Stimulated activated naive B cell treated with anti-CD40 and anti-IgM and Interleukin-4, amounts not matched to agents 10 μg/mL and 1 μg/mL and 100 μg/mL, for 72 hours (primary cell): ENCODE data around the gene COMMD1.
"Not testable (repeated sequence)": the region's sequence is repeated elsewhere in the genome, so short reads cannot be mapped to it uniquely, and the experiment has no call there.

Experiments
- ATAC-seq, 2 donors: fragments of 150-1000 bp; cut with Tn5 transposase; replicated peaks; 2 replicates each; pipeline ENCODE4 v1.10.0; 2021; ENCODE audit warnings: moderate library complexity in 1 of 2
- DNase-seq: peaks from one replicate; pipeline ENCODE4 v3.0.0; 2021
- H3K27ac Mint-ChIP-seq: one replicate; pipeline ENCODE4 v1.8.0; 2022; ENCODE audit warnings: mild to moderate bottlenecking, mixed read lengths
- H3K27me3 Mint-ChIP-seq, 2 donors: one replicate each; pipeline ENCODE4 v1.8.0; 2022; ENCODE audit warnings: mixed read lengths in 2 of 2
- H3K36me3 Mint-ChIP-seq, 2 donors: one replicate each; pipeline ENCODE4 v1.8.0; 2022; ENCODE audit warnings: mixed read lengths in 2 of 2, mild to moderate bottlenecking in 1 of 2
- H3K4me1 Mint-ChIP-seq, 2 donors: one replicate each; pipeline ENCODE4 v1.8.0; 2022; ENCODE audit warnings: mixed read lengths in 2 of 2, mild to moderate bottlenecking in 1 of 2
- H3K4me3 Mint-ChIP-seq, 2 donors: one replicate each; pipeline ENCODE4 v1.8.0; 2022; ENCODE audit warnings: mild to moderate bottlenecking in 2 of 2, mixed read lengths in 2 of 2, moderate library complexity in 1 of 2
- H3K9me3 Mint-ChIP-seq, 2 donors: one replicate each; pipeline ENCODE4 v1.8.0; 2022; ENCODE audit warnings: mixed read lengths in 2 of 2, mild to moderate bottlenecking in 1 of 2

COMMD1 gene

DNA sequence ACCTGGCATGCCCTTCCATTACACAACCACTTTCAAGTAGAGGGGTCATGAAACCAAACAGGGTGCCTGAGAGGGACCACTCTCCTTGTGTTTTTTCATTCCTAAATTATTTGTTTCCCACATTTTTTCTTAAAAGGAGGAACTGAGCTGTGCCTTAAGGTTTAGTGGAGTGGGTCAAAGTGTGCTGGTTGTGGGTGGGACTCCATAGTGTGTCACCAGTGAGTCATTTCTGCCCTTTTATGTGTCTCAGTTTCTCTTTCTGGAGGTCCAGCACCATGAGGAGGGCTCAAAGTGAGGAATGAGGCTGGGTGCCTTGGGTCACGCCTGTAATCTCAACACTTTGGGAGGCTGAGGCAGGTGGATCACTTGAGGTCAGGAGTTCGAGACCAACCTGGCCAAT is 37.8 kb downstream of the COMMD1 start:
- peaks cover 3 to 14% of the 10 kb centered on the region in 2 donors for H3K4me1 Mint-ChIP-seq
- ATAC-seq (peak; percentile 58 to 74), DNase-seq (no peak)
- no peak overlapping the region for H3K4me3 Mint-ChIP-seq
- no peaks in the 10 kb centered on the region for H3K9me3 Mint-ChIP-seq
- H3K27ac Mint-ChIP-seq: peak overlapping the region; percentile 37
- H3K27me3 Mint-ChIP-seq: no peaks in the 10 kb centered on the region
- peaks cover 6 to 14% of the 10 kb centered on the region in 2 donors for H3K36me3 Mint-ChIP-seq

DNA sequence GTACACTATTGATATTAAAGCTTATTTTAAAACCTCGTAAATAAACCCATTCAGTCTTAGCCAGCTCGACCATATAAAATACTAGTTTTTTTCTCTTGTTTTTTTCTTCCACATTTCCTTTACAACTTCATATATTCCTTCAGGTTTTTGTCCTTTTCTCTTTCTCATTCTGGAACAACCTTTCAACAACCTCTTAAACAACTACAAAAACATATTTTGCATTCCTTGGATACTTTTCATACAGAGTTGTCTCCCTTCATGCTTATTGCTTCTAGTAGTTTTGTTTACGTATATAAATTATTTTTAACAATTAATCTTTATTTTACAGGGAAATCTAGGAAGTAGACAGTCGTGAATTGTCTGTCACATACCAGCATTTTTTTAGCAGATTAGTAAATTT is 41.2 kb downstream of the COMMD1 start:
- Mint-ChIP-seq H3K36me3 (peaks cover 22 to 27% of the 10 kb centered on the region in 2 donors), H3K27ac (no peak overlapping the region), H3K27me3 (no peaks in the 10 kb centered on the region), H3K9me3 (no peaks in the 10 kb centered on the region), H3K4me1 (peaks cover 5 to 33% of the 10 kb centered on the region in 2 donors), H3K4me3 (no peak overlapping the region)
- ATAC-seq: no peak
- no peak for DNase-seq

GRCh38 chr2:61948661-61949457 is 43.4 kb downstream of the COMMD1 start:
- peaks cover 2 to 26% of the 10 kb centered on the region in 2 donors for H3K4me1 Mint-ChIP-seq
- H3K36me3 Mint-ChIP-seq: peaks cover 29 to 32% of the 10 kb centered on the region in 2 donors
- H3K9me3 Mint-ChIP-seq: peaks cover 0 to 2% of the 10 kb centered on the region in 2 donors
- no peak for DNase-seq
- no peak overlapping the region for H3K4me3 Mint-ChIP-seq
- no peak for ATAC-seq
- H3K27me3 Mint-ChIP-seq: no peaks in the 10 kb centered on the region
- no peak overlapping the region for H3K27ac Mint-ChIP-seq

- Mint-ChIP-seq H3K36me3 (peaks cover 29 to 32% of the 10 kb centered on the region in 2 donors), H3K9me3 (peaks cover 0 to 2% of the 10 kb centered on the region in 2 donors), H3K27ac (peak overlapping the region; percentile 62), H3K27me3 (no peaks in the 10 kb centered on the region), H3K4me3 (no peak overlapping the region), H3K4me1 (peaks cover 2 to 25% of the 10 kb centered on the region in 2 donors)
- ATAC-seq: no peak
- no peak for DNase-seq
These were observed 43.9 kb downstream of the COMMD1 start for GRCh38 chr2:61949458-61949713.

DNA sequence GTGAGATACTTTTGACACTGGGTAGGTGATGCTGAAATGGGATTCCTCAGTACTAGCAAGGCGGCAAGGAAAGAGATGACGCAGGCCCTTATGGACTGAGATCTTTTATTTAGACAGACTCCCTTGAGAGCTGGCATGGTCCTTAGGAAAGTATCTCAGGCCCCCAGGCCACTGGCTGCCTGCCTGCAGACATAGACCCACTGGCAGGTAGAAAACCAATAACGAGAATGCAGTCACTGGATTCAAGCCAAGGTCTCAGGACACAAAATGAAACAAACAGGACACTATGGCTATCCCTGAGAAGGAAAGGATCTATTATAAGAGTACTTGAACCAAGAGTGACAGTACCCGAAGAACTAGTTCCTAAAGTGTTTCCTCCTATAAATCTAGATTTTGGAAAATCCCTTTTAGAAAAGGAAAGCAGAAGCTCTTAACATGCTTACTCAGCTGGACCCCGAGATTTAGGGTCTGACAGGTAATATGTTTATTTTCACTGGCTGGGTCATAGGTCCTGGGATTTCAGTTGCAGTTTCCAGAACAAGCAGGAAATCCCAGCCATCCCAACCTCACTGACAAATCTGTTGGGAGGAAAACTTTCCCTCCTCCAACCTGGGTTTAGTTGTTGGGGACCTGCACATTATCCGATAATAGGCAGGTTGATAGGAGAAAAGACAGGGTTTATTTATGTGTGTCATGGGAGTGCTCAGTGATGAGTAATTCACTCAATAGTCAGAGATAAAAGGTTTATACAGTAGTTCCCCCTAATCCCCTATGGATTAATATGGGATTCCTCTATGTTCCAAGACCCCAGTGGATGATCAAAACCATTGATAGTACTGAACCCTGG is 44.5 kb downstream of the COMMD1 start:
- DNase-seq: no peak
- ATAC-seq: no peak
- H3K27ac Mint-ChIP-seq: peak overlapping the region; percentile 62
- peaks cover 0 to 2% of the 10 kb centered on the region in 2 donors for H3K9me3 Mint-ChIP-seq
- no peaks in the 10 kb centered on the region for H3K27me3 Mint-ChIP-seq
- no peak overlapping the region for H3K4me3 Mint-ChIP-seq
- H3K4me1 Mint-ChIP-seq: peaks cover 2 to 21% of the 10 kb centered on the region in 2 donors
- peaks cover 26 to 28% of the 10 kb centered on the region in 2 donors for H3K36me3 Mint-ChIP-seq

DNA sequence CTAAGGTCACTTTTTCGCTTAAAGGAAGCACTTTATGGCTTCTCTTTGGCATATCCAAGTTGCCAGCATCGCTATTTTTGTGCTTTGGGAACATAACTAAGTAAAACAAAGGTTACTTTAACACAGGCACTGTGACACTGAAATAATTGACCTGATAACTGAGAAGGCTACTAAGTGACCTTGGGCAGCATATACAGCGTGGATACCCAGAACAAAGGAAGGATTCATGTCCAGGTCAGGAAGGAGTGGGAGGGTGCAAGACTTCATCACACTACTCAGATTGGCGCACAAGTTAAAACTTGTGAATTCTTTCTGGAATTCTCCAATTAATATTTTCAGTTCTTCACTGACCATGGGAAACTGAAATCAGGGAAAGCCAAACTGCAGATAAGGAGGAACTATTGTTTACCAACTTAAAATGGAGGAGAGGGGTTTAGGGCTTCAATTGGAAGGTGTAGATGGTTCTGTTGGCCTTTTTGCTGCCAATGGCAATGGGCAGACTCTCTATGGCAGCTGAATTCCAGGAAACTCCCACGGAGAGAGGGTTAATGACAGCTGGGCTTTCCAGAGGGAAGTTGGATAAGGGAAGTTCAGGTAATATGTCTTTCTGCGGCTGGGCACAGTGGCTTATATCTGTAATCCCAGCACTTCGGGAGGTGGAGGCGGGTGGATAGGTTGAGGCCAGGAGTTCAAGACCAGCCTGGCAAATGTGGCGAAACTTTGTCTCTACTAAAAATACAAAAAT is 45.3 kb downstream of the COMMD1 start:
- H3K4me3 Mint-ChIP-seq: no peak overlapping the region
- H3K9me3 Mint-ChIP-seq: peaks cover 0 to 2% of the 10 kb centered on the region in 2 donors
- H3K4me1 Mint-ChIP-seq: peaks cover 2 to 27% of the 10 kb centered on the region in 2 donors
- peak overlapping the region; percentile 15 for H3K27ac Mint-ChIP-seq
- peaks cover 28% of the 10 kb centered on the region in 2 donors for H3K36me3 Mint-ChIP-seq
- H3K27me3 Mint-ChIP-seq: no peaks in the 10 kb centered on the region
- ATAC-seq: no peak
- DNase-seq: no peak

DNA sequence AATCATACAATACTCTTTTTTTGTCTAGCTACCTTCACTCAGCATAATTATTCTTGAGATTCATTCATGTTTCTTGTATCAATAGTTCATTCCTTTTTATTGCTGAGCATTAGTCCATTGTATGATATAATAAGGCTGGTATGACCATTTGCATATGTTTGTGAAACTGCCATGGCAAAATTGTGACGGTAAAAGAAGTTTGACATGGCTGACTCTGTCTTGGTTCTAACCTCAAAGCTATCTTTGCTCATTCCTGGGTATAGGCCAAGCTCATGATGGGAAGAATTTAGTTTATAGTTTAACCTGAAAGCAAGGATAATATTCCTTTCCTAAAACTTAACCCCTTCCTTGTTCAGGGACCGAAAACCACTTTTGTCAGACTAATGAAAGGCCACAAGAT is 46.4 kb downstream of the COMMD1 start:
- Mint-ChIP-seq H3K36me3 (peaks cover 27 to 28% of the 10 kb centered on the region in 2 donors), H3K4me1 (peaks cover 3 to 30% of the 10 kb centered on the region in 2 donors), H3K9me3 (peaks cover 0 to 2% of the 10 kb centered on the region in 2 donors), H3K27ac (no peak overlapping the region), H3K27me3 (no peaks in the 10 kb centered on the region), H3K4me3 (no peak overlapping the region)
- ATAC-seq (no peak), DNase-seq (no peak)

DNA sequence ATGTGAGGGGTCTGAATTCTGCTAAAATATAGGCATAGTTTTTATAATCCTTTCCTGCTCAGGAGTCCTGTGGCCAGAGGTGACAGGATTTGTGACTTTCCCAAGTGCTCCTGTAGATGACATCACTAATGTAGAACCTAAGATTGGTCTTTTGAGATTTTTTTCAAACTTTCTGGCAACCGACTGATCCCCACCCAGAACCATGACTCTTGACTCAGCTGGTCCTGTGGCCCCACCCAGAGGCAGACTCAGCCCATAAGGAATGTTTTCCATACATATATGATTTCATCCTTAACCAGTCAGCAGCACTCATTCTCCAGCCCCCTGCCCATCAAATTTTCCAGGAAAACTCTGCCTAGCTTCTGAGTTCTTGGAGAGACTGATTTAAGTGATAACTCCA is 46.8 kb downstream of the COMMD1 start:
- DNase-seq: no peak
- peaks cover 4 to 34% of the 10 kb centered on the region in 2 donors for H3K4me1 Mint-ChIP-seq
- no peak overlapping the region for H3K4me3 Mint-ChIP-seq

DNA sequence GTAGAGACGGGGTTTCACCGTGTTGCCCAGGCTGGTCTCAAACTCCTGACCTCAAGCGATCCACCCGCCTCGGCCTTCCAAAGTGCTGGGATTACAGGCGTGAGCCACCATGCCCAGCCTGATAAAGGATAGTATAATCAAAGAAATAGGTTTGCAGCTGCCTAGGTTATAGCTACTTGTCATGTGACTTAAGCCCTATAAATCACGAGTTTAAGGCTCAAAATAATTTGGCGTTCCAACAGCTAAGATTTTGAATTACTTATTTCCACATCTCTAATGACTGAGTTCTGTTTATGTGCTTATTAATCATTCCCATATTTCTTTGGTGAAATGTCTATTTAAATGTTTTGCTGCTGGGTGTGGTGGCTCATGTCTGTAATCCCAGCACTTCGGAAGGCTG is 49.4 kb downstream of the COMMD1 start:
- peaks cover 21 to 27% of the 10 kb centered on the region in 2 donors for H3K36me3 Mint-ChIP-seq
- peaks cover 6 to 28% of the 10 kb centered on the region in 2 donors for H3K4me1 Mint-ChIP-seq
- not testable (repeated sequence) for H3K27ac Mint-ChIP-seq

More for the DNA sequence above, 46.8 kb downstream of the COMMD1 start:
- ATAC-seq: no peak
- Mint-ChIP-seq H3K9me3 (peaks cover 0 to 2% of the 10 kb centered on the region in 2 donors), H3K27ac (no peak overlapping the region), H3K36me3 (peaks cover 27 to 28% of the 10 kb centered on the region in 2 donors), H3K27me3 (no peaks in the 10 kb centered on the region)

DNA sequence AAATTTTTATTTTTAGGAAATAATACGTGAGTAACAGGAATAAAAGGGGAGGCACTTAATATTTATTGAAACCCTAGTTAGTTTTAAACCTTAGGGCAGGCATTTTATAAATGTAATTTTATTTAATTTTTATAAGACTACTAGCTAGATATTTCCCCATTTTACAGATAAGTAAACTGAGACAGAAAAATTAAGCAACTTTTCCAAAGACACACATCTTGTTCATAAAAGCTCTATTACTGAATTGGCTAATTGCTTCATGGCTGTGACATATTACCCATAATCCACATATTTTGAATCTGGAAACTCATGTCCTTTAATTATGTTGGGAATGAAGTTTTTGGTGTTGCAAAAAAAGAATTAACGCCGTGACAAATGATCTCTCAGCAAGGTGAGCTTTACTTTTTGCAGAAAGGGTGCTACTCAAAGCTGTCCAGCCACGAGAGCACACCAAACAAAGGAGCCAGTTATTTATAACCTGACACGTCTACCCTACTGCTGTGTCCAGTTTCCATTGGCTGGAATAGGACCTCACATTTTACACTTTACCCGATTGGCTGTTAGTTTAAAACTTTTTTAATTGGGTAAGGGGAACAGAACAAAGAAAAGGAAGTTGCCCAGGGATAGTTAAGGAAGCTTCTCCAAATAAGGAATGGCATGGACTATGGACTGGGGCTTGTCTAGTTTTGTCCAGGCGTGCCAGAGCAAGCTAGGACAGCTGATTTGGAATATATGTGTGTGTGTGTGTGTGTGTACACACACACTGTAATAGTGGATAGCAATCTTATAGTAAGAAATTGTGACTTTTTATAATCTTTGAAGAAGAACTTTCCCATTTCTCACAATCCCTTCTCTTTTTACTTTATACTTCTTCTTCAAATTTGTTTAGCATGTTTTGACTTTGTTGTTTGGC is 54.2 kb downstream of the COMMD1 start:
- Mint-ChIP-seq H3K36me3 (peaks cover 9 to 19% of the 10 kb centered on the region in 2 donors), H3K9me3 (no peaks in the 10 kb centered on the region), H3K4me3 (no peak overlapping the region), H3K4me1 (peaks cover 6 to 20% of the 10 kb centered on the region in 2 donors), H3K27ac (peak overlapping the region; percentile 62), H3K27me3 (no peaks in the 10 kb centered on the region)
- ATAC-seq: no peak
- DNase-seq: no peak

More for the DNA sequence above, 49.4 kb downstream of the COMMD1 start:
- not testable (repeated sequence) for H3K9me3 Mint-ChIP-seq, ATAC-seq, H3K27me3 Mint-ChIP-seq, DNase-seq, H3K4me3 Mint-ChIP-seq

- DNase-seq: no peak
- no peak for ATAC-seq
- H3K9me3 Mint-ChIP-seq: no peaks in the 10 kb centered on the region
These were observed 55.9 kb downstream of the COMMD1 start for GRCh38 chr2:61961231-61961901.

GRCh38 chr2:61962095-61962984 is 56.9 kb downstream of the COMMD1 start:
- ATAC-seq (no peak), DNase-seq (no peak)
- Mint-ChIP-seq H3K36me3 (peaks cover 7 to 19% of the 10 kb centered on the region in 2 donors), H3K4me3 (no peak overlapping the region), H3K4me1 (peaks cover 6 to 12% of the 10 kb centered on the region in 2 donors), H3K27ac (no peak overlapping the region), H3K27me3 (no peaks in the 10 kb centered on the region), H3K9me3 (no peaks in the 10 kb centered on the region)

More at GRCh38 chr2:61961231-61961901, 55.9 kb downstream of the COMMD1 start:
- H3K27me3 Mint-ChIP-seq: no peaks in the 10 kb centered on the region
- H3K36me3 Mint-ChIP-seq: peaks cover 7 to 19% of the 10 kb centered on the region in 2 donors
- no peak overlapping the region for H3K27ac Mint-ChIP-seq
- peaks cover 6 to 14% of the 10 kb centered on the region in 2 donors for H3K4me1 Mint-ChIP-seq
- no peak overlapping the region for H3K4me3 Mint-ChIP-seq
